Activated CD8-positive, alpha-beta T cell treated with anti-CD3 and anti-CD28 coated beads for 36 hours (primary cell): ENCODE measurements around the gene ATP13A3. TPM values are rescaled to one million over a fixed set of nuclear protein-coding genes. Genes with fewer than 3 reads are reported as not detected.

Experiments
- ATAC-seq: fragments of 200-7000 bp; cut with Tn5 transposase; one replicate; pipeline ENCODE4 v1.10.0; 2021; ENCODE audit warnings: mild to moderate bottlenecking, moderate library complexity
- CTCF ChIA-PET: fragments of 350-600 bp; sonication (Branson Sonifier 250); formaldehyde crosslinking; loops from one replicate; lab custom pipeline; 2021; ENCODE audit warnings: antibody characterized with exemption; lab: Charles Lee
- POLR2A ChIA-PET: fragments of 350-600 bp; sonication (Branson Sonifier 250); formaldehyde crosslinking; loops from one replicate; lab custom pipeline; 2021; ENCODE audit warnings: antibody characterized with exemption; lab: Charles Lee
- DNase-seq: peaks from one replicate; pipeline ENCODE4 v3.0.0-alpha.2; 2020
- H3K27ac Mint-ChIP-seq: one replicate; pipeline ENCODE4 v1.8.0; 2021; ENCODE audit warnings: mild to moderate bottlenecking, mixed read lengths
- H3K27me3 Mint-ChIP-seq: one replicate; pipeline ENCODE4 v1.8.0; 2021; ENCODE audit warnings: mixed read lengths
- H3K36me3 Mint-ChIP-seq: one replicate; pipeline ENCODE4 v1.8.0; 2021; ENCODE audit warnings: low read depth, mixed read lengths
- H3K4me1 Mint-ChIP-seq: one replicate; pipeline ENCODE4 v1.8.0; 2021; ENCODE audit warnings: low read depth, mixed read lengths
- H3K4me3 Mint-ChIP-seq: one replicate; pipeline ENCODE4 v1.8.0; 2021; ENCODE audit warnings: mild to moderate bottlenecking, moderate library complexity, mixed read lengths
- H3K9me3 Mint-ChIP-seq: one replicate; pipeline ENCODE4 v1.8.0; 2021; ENCODE audit warnings: mixed read lengths
- intact Hi-C: fragments of 100-400 bp; cut with micrococcal nuclease; formaldehyde crosslinking; loops from one replicate; pipeline ENCODE4 v1.10.0; 2022
- total RNA-seq, 2 experiments: library from RNA; stranded (reverse); gene quantifications; one replicate each; pipeline ENCODE4 v1.2.3, GENCODE V29; 2021
- TF ChIP-seq, protein P1 (sequence below): fragments of 200-600 bp; IDR thresholded peaks from one replicate; pipeline ENCODE4 v1.8.0; 2022; ENCODE audit warnings: antibody characterized with exemption, mild to moderate bottlenecking

The ATP13A3 gene
- total RNA-seq, 2 experiments from 2014 or later, result 101 to 110 TPM

GRCh38 chr3:194365526-194365925, 121.3 kb downstream of the ATP13A3 start:
- no peak for DNase-seq
- no peak overlapping the region for H3K27ac Mint-ChIP-seq
- no peak overlapping the region for H3K4me3 Mint-ChIP-seq
- POLR2A ChIA-PET, result no interaction called here
- CTCF ChIA-PET, result interaction anchor here (1.9 to 4.7 kb wide), 2 partner anchors 21 to 38 kb away, joined by 4 to 22 read pairs; no protein-coding TSS in a partner anchor
- peaks cover 21% of the 10 kb centered on the region for H3K27me3 Mint-ChIP-seq
- TF ChIP-seq, protein P1, sequence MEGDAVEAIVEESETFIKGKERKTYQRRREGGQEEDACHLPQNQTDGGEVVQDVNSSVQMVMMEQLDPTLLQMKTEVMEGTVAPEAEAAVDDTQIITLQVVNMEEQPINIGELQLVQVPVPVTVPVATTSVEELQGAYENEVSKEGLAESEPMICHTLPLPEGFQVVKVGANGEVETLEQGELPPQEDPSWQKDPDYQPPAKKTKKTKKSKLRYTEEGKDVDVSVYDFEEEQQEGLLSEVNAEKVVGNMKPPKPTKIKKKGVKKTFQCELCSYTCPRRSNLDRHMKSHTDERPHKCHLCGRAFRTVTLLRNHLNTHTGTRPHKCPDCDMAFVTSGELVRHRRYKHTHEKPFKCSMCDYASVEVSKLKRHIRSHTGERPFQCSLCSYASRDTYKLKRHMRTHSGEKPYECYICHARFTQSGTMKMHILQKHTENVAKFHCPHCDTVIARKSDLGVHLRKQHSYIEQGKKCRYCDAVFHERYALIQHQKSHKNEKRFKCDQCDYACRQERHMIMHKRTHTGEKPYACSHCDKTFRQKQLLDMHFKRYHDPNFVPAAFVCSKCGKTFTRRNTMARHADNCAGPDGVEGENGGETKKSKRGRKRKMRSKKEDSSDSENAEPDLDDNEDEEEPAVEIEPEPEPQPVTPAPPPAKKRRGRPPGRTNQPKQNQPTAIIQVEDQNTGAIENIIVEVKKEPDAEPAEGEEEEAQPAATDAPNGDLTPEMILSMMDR, result no peak
- intact Hi-C loops, result no loop called here
- no peaks in the 10 kb centered on the region for H3K36me3 Mint-ChIP-seq
- H3K4me1 Mint-ChIP-seq, result no peaks in the 10 kb centered on the region
- no peak for ATAC-seq
- no peaks in the 10 kb centered on the region for H3K9me3 Mint-ChIP-seq

DNA sequence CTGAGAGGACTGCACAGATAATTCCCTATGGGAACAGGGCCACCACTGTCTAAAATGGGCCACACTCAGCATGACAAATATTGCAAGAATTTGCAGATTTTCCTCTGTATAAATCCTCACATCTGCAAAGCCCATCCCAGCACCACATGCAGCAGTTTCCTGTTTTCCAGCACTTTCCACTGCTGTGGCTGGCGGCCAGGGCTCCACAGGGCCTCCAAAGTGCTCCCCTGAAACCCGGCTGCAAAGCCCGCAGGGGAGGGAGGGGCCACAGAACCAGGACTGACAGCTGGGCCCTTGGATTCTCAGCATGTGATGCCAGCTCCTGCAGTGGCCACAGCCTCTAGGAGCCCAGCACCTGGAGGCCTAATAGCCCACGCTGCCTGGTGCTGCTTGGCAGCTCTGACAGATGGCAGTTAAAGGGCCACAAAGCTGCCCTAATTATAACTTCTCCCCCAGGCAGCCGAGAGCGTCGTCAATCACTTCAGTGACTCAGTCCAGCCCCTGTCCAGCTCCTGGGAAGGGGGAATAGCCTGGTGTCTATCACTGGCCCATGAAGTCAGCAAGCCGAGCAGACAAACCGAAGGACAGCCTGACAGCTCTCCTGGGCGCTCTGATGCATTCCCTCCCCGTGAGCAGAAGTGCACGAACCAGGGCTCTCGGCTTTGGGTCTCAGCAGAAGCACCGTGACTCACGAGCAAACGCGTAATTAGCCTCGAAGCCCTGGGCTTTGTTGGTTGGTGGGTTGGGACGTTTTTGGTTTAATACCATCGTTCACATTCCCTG, 122.0 kb downstream of the ATP13A3 start:
- TF ChIP-seq, protein P1, result no peak
- intact Hi-C loops, result no loop called here
- no peaks in the 10 kb centered on the region for H3K4me1 Mint-ChIP-seq

GRCh38 chr3:194364314-194364651, 122.5 kb downstream of the ATP13A3 start:
- intact Hi-C loops, result no loop called here
- DNase-seq, result no peak
- Mint-ChIP-seq H3K27me3 (peaks cover 17% of the 10 kb centered on the region), H3K27ac (no peak overlapping the region), H3K36me3 (no peaks in the 10 kb centered on the region), H3K4me3 (no peak overlapping the region), H3K4me1 (no peaks in the 10 kb centered on the region), H3K9me3 (no peaks in the 10 kb centered on the region)
- ChIA-PET POLR2A (no interaction called here), CTCF (interaction anchor here (1.5 to 4.7 kb wide), 4 partner anchors 20 to 40 kb away, joined by 4 to 22 read pairs (median 4); no protein-coding TSS in a partner anchor)
- ATAC-seq, result no peak
- TF ChIP-seq, protein P1, result no peak

More for the DNA sequence above, 122.0 kb downstream of the ATP13A3 start:
- POLR2A ChIA-PET, result no interaction called here
- no peaks in the 10 kb centered on the region for H3K9me3 Mint-ChIP-seq
- CTCF ChIA-PET, result interaction anchor here (1.5 to 4.7 kb wide), 4 partner anchors 21 to 39 kb away, joined by 4 to 22 read pairs (median 4); no protein-coding TSS in a partner anchor
- H3K27me3 Mint-ChIP-seq, result peaks cover 20% of the 10 kb centered on the region
- no peak for ATAC-seq
- DNase-seq, result no peak
- H3K36me3 Mint-ChIP-seq, result no peaks in the 10 kb centered on the region
- no peak overlapping the region for H3K27ac Mint-ChIP-seq
- H3K4me3 Mint-ChIP-seq, result no peak overlapping the region

GRCh38 chr3:194360568-194360967, 126.2 kb downstream of the ATP13A3 start:
- Mint-ChIP-seq H3K27me3 (no peaks in the 10 kb centered on the region), H3K36me3 (no peaks in the 10 kb centered on the region), H3K27ac (no peak overlapping the region), H3K9me3 (no peaks in the 10 kb centered on the region), H3K4me3 (no peak overlapping the region), H3K4me1 (no peaks in the 10 kb centered on the region)
- intact Hi-C loops, result no loop called here
- POLR2A ChIA-PET, result no interaction called here
- no peak for DNase-seq
- ATAC-seq, result no peak
- CTCF ChIA-PET, result interaction anchor here (1.0 to 1.1 kb wide), 3 partner anchors 15 to 26 kb away, joined by 3 to 6 read pairs (median 5); no protein-coding TSS in a partner anchor
- TF ChIP-seq, protein P1, result no peak

DNA sequence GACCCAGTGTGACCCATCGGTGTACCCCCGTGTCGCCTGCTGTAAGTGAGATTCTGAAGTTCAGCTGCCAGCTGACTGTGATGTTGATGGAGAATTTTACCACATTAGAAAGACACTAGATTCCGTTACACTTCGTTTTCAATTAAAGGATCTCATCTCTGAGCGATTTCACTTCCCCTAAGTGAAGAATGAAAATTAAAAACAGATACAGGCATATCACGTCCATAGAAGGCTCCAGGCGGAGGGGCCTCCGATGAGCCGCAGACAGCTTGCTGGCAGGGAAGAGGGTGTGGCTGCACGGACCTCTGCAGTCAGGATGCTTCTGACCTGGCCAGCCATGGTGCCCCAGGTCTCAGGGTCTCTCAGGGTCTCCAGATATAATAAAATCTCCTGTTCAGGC, 129.1 kb downstream of the ATP13A3 start:
- POLR2A ChIA-PET, result interaction anchor here (0.5 to 1.4 kb wide), 3 partner anchors 12 to 227 kb away, joined by 3 to 6 read pairs (median 3); no protein-coding TSS in a partner anchor
- intact Hi-C loops, result no loop called here

More for the DNA sequence above, 129.1 kb downstream of the ATP13A3 start:
- no peak for ATAC-seq
- H3K4me1 Mint-ChIP-seq, result no peaks in the 10 kb centered on the region
- H3K36me3 Mint-ChIP-seq, result no peaks in the 10 kb centered on the region
- H3K27ac Mint-ChIP-seq, result no peak overlapping the region
- TF ChIP-seq, protein P1, result no peak
- H3K9me3 Mint-ChIP-seq, result no peaks in the 10 kb centered on the region
- no peak overlapping the region for H3K4me3 Mint-ChIP-seq
- no peaks in the 10 kb centered on the region for H3K27me3 Mint-ChIP-seq
- DNase-seq, result no peak
- CTCF ChIA-PET, result interaction anchor here (1.4 to 5.2 kb wide), 2 partner anchors 13 to 16 kb away, joined by 4 to 39 read pairs; no protein-coding TSS in a partner anchor
